ENCODE measurements around the gene TRPM3. TPM values are rescaled to one million over a fixed set of nuclear protein-coding genes. Genes with fewer than 3 reads are reported as not detected.

The TRPM3 gene
- total and polyA plus RNA-seq, 2 of the 8 experiments (the other 6 are each of a cell fraction or from before 2014, with no cell fraction given), result 2.4 to 10.9 TPM

DNA sequence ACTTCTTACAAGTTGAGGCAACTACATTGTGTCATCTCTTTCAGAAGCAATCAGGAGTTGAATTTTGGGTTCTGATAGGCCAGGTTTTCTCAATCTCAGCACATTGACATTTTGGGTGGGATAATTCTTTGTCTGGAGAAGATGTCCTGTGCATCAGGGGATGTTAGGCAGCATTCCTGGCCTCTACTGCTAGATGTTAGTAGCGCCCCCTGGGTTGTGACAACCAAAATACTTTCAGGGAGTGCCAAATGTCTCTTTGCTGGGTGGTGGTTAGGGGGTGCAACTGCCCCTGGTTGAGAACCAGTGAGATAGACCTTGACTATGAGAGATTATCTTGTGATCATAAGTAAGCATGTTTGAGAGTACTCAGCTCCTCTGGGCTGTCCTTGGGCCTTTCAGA lies 542.7 kb downstream of the TRPM3 start:
- 92% methylated on average over 1 of the region's 1 CpG; no CpG with 5 or more reads in 1 of the 2 experiments for WGBS, 2 experiments (ENCODE audit: extremely low coverage in 1 of 2, insufficient coverage in 1 of 2, insufficient read length in 1 of 2, insufficient replicate concordance in 2 of 2, low coverage in 1 of 2, low lambda C conversion rate in 2 of 2, missing lambda C conversion rate in 1 of 2)
- FAIRE-seq, result peak; percentile 19
- TF ChIP-seq JUND (IDR thresholded peaks at IDR 0.05; ENCODE audit: low read length), result no peak
- no peak for TF ChIP-seq ASH2L (IDR thresholded peaks at IDR 0.05; ENCODE audit: low read length)
- TF ChIP-seq HDAC2 (IDR thresholded peaks at IDR 0.05; ENCODE audit: borderline replicate concordance in 1 of 2, low read depth in 2 of 2, low read length in 2 of 2), result no peak
- peak in 1 of 2 experiments; percentile 23; a peak in 1 of 4 replicates for TF ChIP-seq RAD21 (IDR thresholded peaks at IDR 0.05 in 1 of 2, conservative IDR thresholded peaks at IDR 0.05 in 1 of 2; ENCODE audit: low read depth in 2 of 2, low read length in 2 of 2)
- TF ChIP-seq KDM5A (IDR thresholded peaks at IDR 0.05; ENCODE audit: low read length), result no peak
- no peak for TF ChIP-seq SIX5 (IDR thresholded peaks at IDR 0.05; ENCODE audit: low read depth, low read length)
- TF ChIP-seq TCF12 (IDR thresholded peaks at IDR 0.05; ENCODE audit: low read depth, low read length), result no peak
- TF ChIP-seq CREB1 (IDR thresholded peaks at IDR 0.05), result no peak
- TF ChIP-seq SUZ12 (IDR thresholded peaks at IDR 0.05; ENCODE audit: low read length), result no peak
- TF ChIP-seq, protein P1, sequence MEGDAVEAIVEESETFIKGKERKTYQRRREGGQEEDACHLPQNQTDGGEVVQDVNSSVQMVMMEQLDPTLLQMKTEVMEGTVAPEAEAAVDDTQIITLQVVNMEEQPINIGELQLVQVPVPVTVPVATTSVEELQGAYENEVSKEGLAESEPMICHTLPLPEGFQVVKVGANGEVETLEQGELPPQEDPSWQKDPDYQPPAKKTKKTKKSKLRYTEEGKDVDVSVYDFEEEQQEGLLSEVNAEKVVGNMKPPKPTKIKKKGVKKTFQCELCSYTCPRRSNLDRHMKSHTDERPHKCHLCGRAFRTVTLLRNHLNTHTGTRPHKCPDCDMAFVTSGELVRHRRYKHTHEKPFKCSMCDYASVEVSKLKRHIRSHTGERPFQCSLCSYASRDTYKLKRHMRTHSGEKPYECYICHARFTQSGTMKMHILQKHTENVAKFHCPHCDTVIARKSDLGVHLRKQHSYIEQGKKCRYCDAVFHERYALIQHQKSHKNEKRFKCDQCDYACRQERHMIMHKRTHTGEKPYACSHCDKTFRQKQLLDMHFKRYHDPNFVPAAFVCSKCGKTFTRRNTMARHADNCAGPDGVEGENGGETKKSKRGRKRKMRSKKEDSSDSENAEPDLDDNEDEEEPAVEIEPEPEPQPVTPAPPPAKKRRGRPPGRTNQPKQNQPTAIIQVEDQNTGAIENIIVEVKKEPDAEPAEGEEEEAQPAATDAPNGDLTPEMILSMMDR (IDR thresholded peaks at IDR 0.05; ENCODE audit: control extremely low read depth in 1 of 3, insufficient read depth in 1 of 3, low read depth in 1 of 3, low read length in 3 of 3), result peak; percentile 8 to 30 (median 29)
- no peak for TF ChIP-seq KDM4A (IDR thresholded peaks at IDR 0.05; ENCODE audit: low read depth, low read length, severe bottlenecking)

More for the DNA sequence above, 542.7 kb downstream of the TRPM3 start:
- Histone ChIP-seq H3K4me3 (ENCODE audit: extremely low read depth in 1 of 4, insufficient read depth in 2 of 4, low read depth in 3 of 4, low read length in 4 of 4) (no peak overlapping the region), H3K4ac (replicated peaks; ENCODE audit: insufficient read length, low read depth, low read length) (no peak overlapping the region), H3K56ac (replicated peaks; ENCODE audit: insufficient read length, low read depth, low read length) (no peak overlapping the region), H3K4me1 (replicated peaks in 1 of 4; ENCODE audit: control insufficient read depth in 3 of 4, insufficient read depth in 4 of 4, low read length in 3 of 4) (peaks cover 0 to 3% (median 1%) of the 10 kb centered on the region in 4 experiments; a peak in 4 of 7 replicates), H4K91ac (replicated peaks; ENCODE audit: insufficient read length, low read length) (no peak overlapping the region), H3K14ac (ENCODE audit: insufficient read length) (no peak overlapping the region), H3K4me2 (ENCODE audit: insufficient read depth in 1 of 2, low read depth in 2 of 2, low read length in 2 of 2) (no peak overlapping the region), H4K5ac (ENCODE audit: insufficient read length, low read depth, low read length) (no peak overlapping the region), H3K27me3 (replicated peaks in 1 of 4; ENCODE audit: control insufficient read depth in 3 of 4, extremely low read depth in 1 of 4, insufficient read depth in 3 of 4, low read length in 3 of 4) (no peaks in the 10 kb centered on the region), H2AK5ac (ENCODE audit: low read depth, low read length) (no peak overlapping the region), H2BK15ac (ENCODE audit: low read length) (no peak overlapping the region), H2BK20ac (ENCODE audit: low read length) (no peak overlapping the region), H3K79me1 (ENCODE audit: low read depth, low read length) (no peaks in the 10 kb centered on the region), H4K20me1 (replicated peaks in 1 of 2; ENCODE audit: control insufficient read depth in 1 of 2, insufficient read depth in 2 of 2, low read length in 2 of 2) (no peaks in the 10 kb centered on the region), H3K23me2 (ENCODE audit: low read depth, low read length) (peaks cover 3% of the 10 kb centered on the region; the same call in 1 of the 2 replicates), H2BK12ac (ENCODE audit: low read depth, low read length) (no peak overlapping the region), H2AFZ (ENCODE audit: low read length) (no peak overlapping the region), H2BK120ac (replicated peaks; ENCODE audit: low read depth, low read length) (no peak overlapping the region), H2BK5ac (ENCODE audit: low read depth, low read length) (no peak overlapping the region), H4K8ac (ENCODE audit: extremely low read depth, insufficient read depth, low read length) (no peak overlapping the region), H3K27ac (ENCODE audit: low read depth, low read length) (no peak overlapping the region), H3K9ac (replicated peaks in 1 of 4; ENCODE audit: extremely low read depth in 1 of 4, low read depth in 3 of 4, low read length in 3 of 4) (no peak overlapping the region), H3K23ac (ENCODE audit: insufficient read length) (no peak overlapping the region), H3K36me3 (ENCODE audit: control insufficient read depth in 2 of 4, insufficient read depth in 4 of 4, low read length in 3 of 4) (no peaks in the 10 kb centered on the region), H3K79me2 (ENCODE audit: control insufficient read depth in 1 of 2, insufficient read depth in 2 of 2, low read length in 2 of 2) (no peaks in the 10 kb centered on the region), H3K18ac (ENCODE audit: extremely low read depth, low read length) (no peak overlapping the region), H3K9me3 (ENCODE audit: insufficient read depth in 2 of 2, low read depth in 1 of 2, low read length in 1 of 2) (no peaks in the 10 kb centered on the region)
- DNase-seq (ENCODE audit: low read depth in 1 of 2, low spot score in 2 of 2), result no peak
- CTCF ChIA-PET (ENCODE audit: partially characterized antibody), result interaction anchor here (0.8 to 1.9 kb wide), 4 partner anchors 16 to 107 kb away, joined by 3 to 4 read pairs (median 4); no protein-coding TSS in a partner anchor
- POLR2A ChIA-PET (ENCODE audit: partially characterized antibody), result interaction anchor here (1.1 kb wide), 1 partner anchor 11 kb away, joined by 3 read pairs; no protein-coding TSS in a partner anchor

All from H1 (cell line).